GM19372 (cell line): ENCODE measurements around the gene PEA15.

ENCODE experiments used
- ATAC-seq: cut with Tn5 transposase; IDR thresholded peaks from one replicate; pipeline ENCODE4 v1.9.1; 2021; ENCODE audit warnings: mild to moderate bottlenecking, low read depth, moderate library complexity; ENCODE audit not compliant: unreplicated experiment

Gene PEA15

GRCh38 chr1:160178731-160179130 lies 26.5 kb upstream of the PEA15 start:
- ATAC-seq = no peak

- ATAC-seq = no peak
These were observed 25.8 kb upstream of the PEA15 start for GRCh38 chr1:160179336-160179735.

- ATAC-seq = no peak
These were observed 18.9 kb upstream of the PEA15 start for GRCh38 chr1:160186246-160186645.

- ATAC-seq = no peak
These were observed 18.5 kb upstream of the PEA15 start for GRCh38 chr1:160186729-160187128.

GRCh38 chr1:160187407-160187806 lies 17.8 kb upstream of the PEA15 start:
- ATAC-seq = no peak

GRCh38 chr1:160188341-160188740 lies 16.8 kb upstream of the PEA15 start:
- ATAC-seq = no peak

- no peak for ATAC-seq
These were observed 15.2 kb upstream of the PEA15 start, which contains the start of gene CASQ1 for GRCh38 chr1:160189649-160190625. Gene CASQ1 (plus strand): TSS chr1:160190575. CDS start chr1:160190752, 177 bp downstream.

- ATAC-seq = no peak
These were observed 13.4 kb upstream of the PEA15 start for GRCh38 chr1:160191756-160192155.

- no peak for ATAC-seq
These were observed 12.9 kb upstream of the PEA15 start for GRCh38 chr1:160192234-160192633.

- ATAC-seq = no peak
These were observed 11.9 kb upstream of the PEA15 start for GRCh38 chr1:160193091-160193819.

GRCh38 chr1:160193832-160194736 lies 11.1 kb upstream of the PEA15 start:
- no peak for ATAC-seq

GRCh38 chr1:160194737-160195059 lies 10.5 kb upstream of the PEA15 start:
- ATAC-seq = no peak

GRCh38 chr1:160196143-160196542 lies 9.0 kb upstream of the PEA15 start:
- ATAC-seq = no peak

GRCh38 chr1:160197231-160197630 lies 8.0 kb upstream of the PEA15 start:
- ATAC-seq = no peak

GRCh38 chr1:160200786-160201185 lies 4.4 kb upstream of the PEA15 start:
- ATAC-seq = no peak

- peak; percentile 52 for ATAC-seq
These were observed 500 bp upstream of the PEA15 start for GRCh38 chr1:160204526-160205241.

GRCh38 chr1:160206036-160206389 lies 829 bp downstream of the PEA15 start:
- no peak for ATAC-seq

GRCh38 chr1:160206421-160207117 lies 1.4 kb downstream of the PEA15 start:
- ATAC-seq = no peak

- ATAC-seq = no peak
These were observed 2.0 kb downstream of the PEA15 start for GRCh38 chr1:160207118-160207650.
